Activated CD8-positive, alpha-beta memory T cell treated with anti-CD3 and anti-CD28 coated beads for 36 hours (primary cell): ENCODE measurements around the gene FSTL4. TPM values are rescaled to one million over a fixed set of nuclear protein-coding genes. Genes with fewer than 3 reads are reported as not detected.
"Not testable (repeated sequence)": the region's sequence is repeated elsewhere in the genome, so short reads cannot be mapped to it uniquely, and the experiment has no call there.

Source experiments
- CTCF ChIA-PET: fragments of 350-600 bp; sonication (Branson Sonifier 250); formaldehyde crosslinking; loops from one replicate; lab custom pipeline; 2021; ENCODE audit warnings: antibody characterized with exemption; lab: Charles Lee
- POLR2A ChIA-PET: fragments of 350-600 bp; sonication (Branson Sonifier 250); formaldehyde crosslinking; loops from one replicate; lab custom pipeline; 2021; ENCODE audit warnings: antibody characterized with exemption; lab: Charles Lee
- total RNA-seq, 2 experiments: library from RNA; stranded (reverse); gene quantifications; one replicate each; pipeline ENCODE4 v1.2.3, GENCODE V29; 2021

The FSTL4 gene
- total RNA-seq, 2 experiments from 2014 or later, result 0.30 TPM; not detected in 1

DNA sequence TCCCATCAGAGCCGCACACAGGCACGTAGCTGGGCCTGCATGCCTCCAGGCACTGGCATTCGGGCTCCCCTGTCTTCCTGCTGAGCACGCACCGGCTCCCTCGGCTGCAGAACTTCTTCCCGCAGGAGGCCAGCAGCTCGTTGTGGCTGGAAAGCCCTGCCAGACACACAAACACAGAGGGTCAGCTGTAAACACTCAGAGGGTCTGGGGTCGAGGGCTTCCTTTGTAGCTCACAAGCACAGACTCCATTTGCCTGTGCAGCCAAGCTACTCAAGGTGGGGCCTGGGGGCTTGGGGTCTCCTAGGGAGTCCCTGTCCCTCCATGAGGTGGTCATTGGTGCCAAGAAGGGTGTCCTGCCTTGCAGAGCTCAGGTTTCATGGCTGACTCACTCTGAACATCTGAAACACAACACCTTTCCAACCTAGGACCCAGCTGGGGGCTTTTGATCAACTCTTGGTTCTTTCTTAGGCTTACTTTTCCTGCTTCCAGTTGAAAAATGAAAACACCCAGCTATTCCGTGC is 211.4 kb downstream of the FSTL4 start:
- ChIA-PET CTCF (no interaction called here), POLR2A (no interaction called here)

DNA sequence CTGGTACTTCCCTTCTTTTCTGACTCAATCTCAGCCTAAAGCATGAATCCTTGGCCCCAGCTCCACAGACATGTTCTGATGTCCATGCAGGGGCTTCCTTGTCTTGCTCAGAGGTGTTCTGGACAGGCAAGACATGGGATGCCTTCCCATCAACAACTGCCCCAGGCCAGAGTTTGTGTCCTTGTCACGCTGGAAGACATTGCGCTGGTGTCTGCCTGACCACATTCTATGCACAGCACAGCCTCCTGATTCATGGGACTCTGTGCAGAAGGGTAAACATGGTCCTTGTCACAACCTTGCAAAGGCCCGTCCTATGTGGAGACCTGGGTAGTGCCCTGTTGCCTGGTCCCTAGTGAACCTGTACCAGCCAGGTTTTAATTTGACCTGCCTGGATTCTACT is 212.2 kb downstream of the FSTL4 start:
- ChIA-PET CTCF (no interaction called here), POLR2A (no interaction called here)

DNA sequence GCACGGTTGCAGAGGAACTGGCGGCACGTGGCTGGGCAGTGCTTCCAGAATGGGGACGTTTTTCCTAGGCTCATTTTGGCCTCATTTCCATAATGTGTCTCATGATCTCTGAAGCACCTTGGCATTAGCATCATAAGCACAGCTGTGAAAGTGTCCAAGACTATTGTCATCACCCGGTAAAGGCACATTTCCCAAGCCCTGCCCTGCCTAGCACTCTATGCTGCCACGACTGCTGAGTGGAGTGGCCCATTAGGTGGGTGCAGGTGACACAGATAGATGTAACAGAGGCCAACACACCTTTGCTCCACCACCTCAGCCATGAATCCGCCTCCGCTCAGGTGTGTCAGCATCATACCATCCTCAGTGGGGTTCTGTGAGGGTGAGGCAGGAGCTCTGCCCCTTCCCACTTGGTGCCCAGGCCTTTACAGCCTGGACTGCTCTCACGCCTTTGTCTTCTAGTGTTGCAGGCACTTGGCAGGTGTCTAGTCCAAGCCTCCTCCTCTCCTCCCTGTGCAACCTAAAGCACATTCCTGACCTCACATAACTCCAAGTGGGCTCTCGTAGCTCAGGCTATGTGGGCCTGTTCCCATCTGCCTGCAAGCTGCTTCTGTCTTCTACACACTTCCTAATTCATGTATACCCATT is 213.0 kb downstream of the FSTL4 start:
- ChIA-PET CTCF (no interaction called here), POLR2A (no interaction called here)

DNA sequence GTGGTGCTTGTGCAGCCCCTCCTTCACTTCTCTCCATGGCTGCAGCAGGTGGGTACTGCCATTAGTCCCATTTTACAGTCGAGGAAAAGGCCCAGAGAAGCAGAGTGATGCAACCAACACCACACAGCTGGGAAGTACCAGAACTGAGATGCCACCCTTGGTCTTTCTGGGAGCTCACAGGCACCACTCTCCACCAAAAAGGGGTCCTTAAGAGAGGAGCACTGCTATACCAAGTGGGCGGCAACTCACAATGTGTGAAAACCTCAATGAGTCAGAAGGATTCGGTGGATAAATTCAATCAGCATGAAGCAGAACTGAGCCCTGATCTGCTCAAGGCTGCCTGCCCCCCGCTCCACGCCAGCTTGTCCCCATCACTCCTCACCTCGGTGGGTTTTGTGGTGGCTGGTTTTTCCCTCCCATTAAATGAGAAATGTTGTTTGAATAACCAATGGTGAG is 213.7 kb downstream of the FSTL4 start:
- CTCF ChIA-PET, result no interaction called here
- POLR2A ChIA-PET, result no interaction called here

DNA sequence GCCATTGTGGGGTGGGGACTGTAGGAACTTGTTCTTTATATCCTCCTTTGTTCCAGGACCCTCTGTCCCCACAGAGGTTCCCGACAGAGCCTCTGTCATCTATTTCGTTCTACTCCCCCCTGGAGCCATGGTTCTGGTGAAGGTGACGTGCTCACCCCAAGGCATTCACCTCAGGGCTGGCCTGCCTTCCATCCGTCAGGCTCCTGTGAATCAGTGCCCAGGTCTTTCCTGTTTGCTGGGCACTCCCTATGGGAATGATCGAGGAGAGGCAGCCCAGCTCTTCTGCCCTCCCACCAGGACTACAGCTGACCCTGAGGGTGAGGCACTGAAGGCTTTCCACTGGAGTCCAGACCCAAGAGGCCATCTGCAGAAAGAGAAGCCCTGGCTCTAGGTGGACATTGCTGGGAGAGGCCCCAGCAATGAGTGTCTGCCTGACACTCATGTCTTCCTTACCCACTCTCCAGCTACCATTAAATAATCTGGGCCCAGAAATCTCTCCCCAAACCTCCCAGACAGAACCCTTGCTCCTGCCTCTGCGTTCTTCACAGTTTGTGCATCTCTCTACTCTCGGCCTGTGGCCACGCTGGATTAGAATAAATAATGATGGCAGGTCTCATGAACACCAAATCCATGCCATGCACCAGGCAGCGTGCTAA is 214.2 kb downstream of the FSTL4 start:
- ChIA-PET CTCF (no interaction called here), POLR2A (no interaction called here)

DNA sequence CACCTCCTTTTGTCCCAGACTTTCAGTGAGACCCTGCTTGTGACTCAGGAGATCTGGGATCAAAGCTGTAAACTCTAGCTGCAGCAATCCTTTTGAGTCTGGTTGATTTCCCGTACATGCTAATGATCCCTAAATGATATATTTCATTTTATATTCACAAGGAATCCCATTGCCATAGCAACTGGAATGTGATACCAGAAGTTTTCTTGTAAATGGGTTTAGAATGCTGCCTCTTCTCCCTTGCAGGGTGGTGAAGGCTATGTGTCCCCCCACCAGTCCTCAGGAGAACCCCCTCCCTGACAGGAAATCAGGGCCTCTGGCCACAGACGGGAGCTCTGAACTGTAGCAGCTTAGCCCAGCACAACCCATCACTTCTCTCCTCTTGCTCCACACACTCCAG is 215.0 kb downstream of the FSTL4 start:
- POLR2A ChIA-PET, result no interaction called here
- CTCF ChIA-PET, result no interaction called here

DNA sequence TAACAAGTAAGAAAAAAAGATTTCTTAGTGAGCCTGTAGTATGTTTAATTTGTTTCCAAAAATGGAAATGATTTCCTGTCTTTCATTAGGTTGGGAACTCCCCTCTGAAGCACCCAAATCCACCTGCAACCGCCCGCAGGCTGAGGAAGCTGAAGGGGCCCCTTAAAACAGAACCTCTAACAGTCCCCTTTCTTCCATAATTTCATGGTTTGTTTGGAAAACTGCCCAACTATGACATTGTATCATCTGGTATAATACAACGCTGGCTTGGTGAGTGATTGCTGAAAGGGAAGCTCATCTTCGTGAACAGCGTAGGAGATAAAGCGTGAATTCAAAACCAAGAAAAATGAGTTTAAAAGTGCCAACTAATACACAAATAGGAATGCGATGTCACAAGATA is 215.5 kb downstream of the FSTL4 start:
- ChIA-PET CTCF (no interaction called here), POLR2A (no interaction called here)

DNA sequence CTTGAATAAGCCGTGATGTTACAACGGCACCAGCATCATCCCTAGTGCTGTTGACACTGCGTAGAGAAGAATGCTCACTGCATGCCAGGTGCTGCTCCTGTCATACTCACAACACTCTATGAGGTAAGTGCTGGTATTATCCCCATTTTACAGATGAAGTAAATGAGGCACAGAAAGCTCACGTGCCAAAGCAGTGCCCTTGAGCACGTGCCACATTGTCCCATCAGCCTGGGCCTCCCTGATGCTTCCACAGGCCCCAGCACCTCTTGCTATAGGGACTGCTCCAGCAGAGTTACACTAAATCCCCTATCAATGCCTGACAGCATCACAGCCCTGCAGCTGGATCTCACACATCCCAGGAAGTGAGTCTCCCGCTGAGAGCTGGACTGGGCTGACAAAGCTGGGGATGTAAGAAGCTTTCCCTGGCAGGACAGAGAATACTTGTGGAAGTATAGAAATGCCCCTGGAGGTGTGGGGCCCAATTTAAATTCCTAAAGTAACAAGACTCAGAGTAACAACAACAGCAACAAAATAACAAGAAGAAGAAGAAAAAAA is 216.1 kb downstream of the FSTL4 start:
- POLR2A ChIA-PET, result no interaction called here

DNA sequence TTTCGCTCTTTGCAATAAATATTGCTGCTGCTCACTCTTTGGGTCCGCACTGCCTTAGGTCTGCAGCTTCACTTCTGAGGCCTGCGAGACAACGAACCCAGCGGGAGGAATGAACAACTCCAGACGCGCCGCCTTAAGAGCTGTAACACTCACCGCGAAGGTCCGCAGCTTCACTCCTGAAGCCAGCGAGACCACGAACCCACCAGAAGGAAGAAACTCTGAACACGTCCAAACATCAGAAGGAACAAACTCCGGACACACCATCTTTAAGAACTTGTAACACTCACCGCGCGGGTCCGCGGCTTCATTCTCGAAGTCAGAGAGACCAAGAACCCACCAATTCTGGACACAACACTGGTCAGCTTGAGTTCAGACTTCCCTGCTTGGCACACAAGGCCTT is 217.1 kb downstream of the FSTL4 start:
- POLR2A ChIA-PET, CTCF ChIA-PET: not testable (repeated sequence)

More for the DNA sequence above, 216.1 kb downstream of the FSTL4 start:
- CTCF ChIA-PET, result no interaction called here

DNA sequence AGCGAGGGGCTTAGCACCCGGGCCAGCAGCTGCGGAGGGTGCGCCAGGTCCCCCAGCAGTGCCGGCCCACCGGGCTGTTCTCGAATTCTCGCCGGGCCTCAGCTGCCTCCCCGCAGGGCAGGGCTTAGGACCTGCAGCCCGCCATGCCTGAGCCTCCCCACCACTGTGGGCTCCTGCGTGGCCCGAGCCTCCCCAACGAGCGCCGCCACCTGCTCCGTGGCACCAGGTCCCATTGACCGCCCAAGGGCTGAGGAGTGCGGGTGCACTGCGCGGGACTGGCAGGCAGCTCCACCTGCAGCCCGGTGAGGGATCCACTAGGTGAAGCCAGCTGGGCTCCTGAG is 217.9 kb downstream of the FSTL4 start:
- CTCF ChIA-PET, POLR2A ChIA-PET: not testable (repeated sequence)

DNA sequence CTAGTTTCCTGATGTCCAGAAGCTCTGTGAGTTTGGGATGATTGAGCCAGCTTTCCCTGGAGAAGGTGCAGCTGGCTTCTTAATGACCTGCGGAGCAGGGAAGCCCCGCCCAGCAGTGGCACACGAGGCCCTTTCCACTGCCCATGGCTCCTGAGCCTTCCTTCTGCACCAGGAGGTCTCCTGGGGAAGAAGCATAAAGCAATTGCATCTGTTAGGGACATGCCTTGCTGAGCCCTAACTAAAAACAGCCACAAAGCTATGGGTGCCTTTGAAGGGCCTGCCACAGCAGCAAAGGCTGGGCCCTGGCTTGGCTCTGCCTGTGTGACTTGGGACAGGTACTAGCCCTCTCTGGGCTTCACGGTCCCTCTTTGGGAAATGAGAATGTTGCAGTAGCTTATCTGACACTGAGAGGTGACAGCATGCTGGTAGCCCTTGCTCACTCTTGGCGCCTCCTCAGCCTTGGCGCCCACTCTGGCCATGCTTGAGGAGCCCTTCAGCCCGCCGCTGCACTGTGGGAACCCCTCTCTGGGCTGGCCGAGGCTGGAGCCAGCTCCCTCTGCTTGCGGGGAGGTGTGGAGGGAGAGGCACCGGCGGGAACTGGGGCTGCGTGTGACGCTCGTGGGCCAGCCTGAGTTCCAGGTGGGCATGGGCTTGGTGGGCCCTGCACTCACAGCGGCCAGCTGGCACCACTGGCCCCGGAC is 218.4 kb downstream of the FSTL4 start:
- ChIA-PET POLR2A (no interaction called here), CTCF (no interaction called here)

DNA sequence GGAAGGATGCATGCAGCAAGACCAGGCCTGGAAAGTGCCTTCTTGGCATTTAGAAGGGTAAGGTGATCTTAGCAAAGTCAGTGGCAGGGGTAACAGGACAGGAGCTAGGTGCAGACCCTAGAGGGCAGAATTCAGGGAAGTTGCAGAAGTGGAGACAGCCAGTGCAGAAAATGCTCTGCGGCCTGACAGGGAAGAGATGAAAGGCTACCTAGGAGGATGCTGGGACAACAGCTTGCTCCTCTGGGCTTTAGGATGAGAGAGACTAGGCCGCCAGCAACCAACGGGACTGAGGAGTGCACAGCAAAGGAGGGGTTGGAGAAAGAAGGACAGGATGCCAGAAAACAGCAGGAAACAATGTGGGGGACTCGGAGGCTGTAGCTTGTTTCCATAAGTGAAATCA is 219.9 kb downstream of the FSTL4 start:
- CTCF ChIA-PET, result no interaction called here
- POLR2A ChIA-PET, result no interaction called here

DNA sequence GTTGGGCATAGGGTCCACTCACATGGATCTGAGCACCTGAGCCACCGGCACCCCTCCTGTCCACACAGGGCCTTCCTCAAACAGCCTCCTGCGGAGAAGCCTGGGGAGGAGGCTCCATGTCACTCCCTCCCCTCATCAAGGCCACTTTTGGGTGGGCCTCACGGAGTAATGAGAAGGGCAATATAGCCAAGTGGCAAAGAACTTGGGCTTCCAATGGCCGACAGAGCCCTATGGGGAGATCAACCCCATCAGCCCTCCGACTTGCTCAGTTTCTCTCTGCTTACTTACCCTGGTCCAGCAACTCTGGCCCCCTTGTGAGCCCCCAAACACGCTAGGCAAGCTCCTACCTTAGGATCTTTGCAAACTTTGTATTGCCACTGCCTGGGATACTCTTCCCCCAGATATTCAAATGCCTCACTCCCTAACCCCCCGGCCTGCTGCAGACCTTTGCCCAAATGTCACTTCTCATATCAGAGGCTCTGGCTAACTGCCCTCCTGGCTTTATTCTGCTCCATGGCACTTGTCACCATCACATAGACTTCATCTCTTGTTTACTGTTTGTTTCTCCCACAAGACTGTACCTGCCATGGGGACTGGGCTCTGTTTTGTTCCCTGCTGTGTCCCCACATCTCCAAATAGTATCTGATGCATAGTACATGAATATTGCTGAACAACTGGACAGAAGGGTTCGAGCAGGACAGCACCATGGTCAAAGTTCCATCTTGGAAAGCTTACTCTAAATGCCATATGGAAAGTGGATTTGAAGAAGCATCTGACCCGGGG is 220.8 kb downstream of the FSTL4 start:
- POLR2A ChIA-PET, result no interaction called here
- CTCF ChIA-PET, result no interaction called here

DNA sequence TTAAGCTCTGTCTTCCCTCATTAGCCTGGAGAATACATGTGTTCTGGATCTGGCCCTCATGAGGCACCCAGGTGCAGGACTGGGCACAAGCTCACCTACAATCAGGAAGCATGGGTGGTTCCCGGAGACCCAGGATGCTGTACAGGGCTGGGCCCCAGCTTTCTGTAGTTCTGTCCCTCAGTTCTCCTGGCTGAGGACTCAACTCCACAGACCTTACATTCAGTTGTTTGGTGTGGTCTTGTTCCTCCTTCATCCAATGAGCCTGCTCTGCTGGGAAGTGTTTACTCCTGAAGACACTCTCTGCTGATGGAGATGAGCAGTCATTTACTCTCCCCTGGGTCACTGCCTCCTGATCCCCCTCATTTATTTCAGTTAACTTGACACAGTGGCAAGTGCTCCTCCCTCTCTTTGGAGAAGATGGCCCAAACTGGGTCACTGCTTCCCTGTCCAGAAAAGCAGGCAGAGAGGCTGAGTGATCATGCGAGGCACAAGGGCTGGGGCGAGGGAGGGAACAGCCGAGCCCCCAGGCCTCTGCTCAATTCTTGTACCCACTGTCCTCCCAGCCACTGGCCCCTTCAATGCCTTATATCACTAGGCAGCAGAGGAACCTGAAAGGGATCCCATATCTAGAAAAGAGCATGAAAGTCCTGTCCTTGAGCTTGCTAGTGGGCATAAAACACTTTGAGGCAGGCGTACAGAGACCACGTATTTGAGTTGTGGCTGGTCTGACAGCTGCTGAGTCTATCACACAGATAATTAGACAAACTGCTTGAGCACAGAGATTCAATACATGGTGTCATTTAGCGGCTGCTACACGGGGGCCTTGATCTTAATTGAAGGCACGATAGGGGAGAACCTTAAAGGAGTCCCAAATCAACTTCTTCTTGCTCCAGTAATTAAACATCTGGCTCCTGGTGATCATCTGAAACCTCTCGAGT is 221.7 kb downstream of the FSTL4 start:
- CTCF ChIA-PET, result no interaction called here
- POLR2A ChIA-PET, result no interaction called here

DNA sequence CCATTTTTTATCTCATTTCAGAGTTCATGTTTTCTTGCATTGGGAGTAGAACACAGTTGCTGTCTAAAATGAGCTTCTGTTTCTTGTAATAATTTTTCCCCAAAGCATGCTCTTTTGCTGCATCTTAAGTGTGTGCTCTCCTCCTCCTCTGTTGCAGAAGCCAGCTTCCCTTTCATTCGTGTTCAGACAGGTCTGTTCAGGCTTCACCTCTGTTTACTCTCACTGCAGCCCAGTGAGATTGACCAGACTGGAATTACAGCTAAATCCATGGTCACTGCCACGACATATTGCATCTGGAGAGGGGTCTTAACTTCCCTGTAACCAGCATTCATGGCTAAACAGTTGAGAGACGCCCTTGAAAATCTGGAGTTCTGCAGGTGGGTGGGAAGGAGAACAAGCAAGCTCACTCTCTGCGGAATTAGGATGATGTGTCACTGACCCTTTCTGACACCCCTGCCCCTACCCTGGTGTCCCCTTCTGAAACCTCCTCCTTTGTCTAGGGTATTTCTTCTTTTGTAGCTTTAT is 223.2 kb downstream of the FSTL4 start:
- CTCF ChIA-PET, result no interaction called here
- POLR2A ChIA-PET, result no interaction called here

DNA sequence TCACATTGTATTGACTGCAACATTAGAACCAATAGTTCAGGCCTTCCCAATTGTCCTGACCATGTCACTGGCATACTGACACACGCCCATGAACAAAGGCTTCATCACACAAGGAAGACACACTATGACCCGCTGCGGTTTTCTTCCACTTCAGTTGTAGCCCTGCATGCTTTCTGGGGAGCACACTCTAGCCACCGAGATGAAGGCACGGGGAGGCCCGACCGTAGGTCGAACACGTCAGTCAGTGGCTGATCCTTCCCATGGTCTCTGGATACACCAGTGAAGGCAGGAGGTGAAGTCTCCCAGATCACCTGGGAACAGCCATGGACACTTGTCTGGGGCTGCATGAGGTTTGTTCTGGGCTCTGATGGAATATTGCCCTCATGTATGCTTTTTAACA is 224.7 kb downstream of the FSTL4 start:
- ChIA-PET POLR2A (no interaction called here), CTCF (no interaction called here)

DNA sequence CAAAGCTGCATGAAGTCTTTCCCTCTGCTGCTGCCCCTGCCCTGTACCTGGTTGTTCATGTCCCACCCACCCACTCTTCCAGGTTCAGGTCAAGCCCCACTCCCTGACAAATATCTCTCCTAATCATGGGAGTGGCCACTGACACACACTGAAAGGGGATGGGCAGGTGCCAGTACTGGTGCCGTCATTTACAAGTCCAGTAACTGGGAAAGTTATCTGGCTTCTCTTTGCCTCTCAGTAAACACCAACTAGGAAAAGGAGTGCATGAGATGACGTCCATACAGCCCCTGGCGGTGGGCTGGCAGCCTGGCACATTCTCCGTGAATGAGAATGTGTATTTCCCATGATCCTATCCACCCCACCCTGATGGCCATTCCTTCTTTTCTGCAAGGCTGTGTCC is 225.2 kb downstream of the FSTL4 start:
- CTCF ChIA-PET, result no interaction called here
- POLR2A ChIA-PET, result no interaction called here

DNA sequence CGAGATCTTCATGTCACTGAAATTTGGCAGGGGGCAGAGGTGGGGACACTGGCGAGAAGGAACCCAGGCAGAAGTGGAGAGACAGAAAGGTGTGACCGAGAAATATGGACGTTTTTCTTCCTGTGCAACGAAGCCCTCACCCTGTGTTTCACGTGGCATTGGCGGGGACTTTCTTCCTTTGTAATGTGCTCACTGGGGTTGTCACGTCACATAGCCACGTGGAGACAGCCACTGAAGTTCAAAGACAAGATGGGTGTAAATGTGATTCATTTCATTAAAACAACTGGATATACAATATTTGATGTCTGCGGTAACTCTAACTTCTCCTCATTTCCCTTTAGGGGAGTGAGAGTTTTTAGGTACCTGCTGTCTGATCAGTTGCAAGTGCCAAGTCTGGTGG is 225.7 kb downstream of the FSTL4 start:
- CTCF ChIA-PET, result no interaction called here
- POLR2A ChIA-PET, result no interaction called here

DNA sequence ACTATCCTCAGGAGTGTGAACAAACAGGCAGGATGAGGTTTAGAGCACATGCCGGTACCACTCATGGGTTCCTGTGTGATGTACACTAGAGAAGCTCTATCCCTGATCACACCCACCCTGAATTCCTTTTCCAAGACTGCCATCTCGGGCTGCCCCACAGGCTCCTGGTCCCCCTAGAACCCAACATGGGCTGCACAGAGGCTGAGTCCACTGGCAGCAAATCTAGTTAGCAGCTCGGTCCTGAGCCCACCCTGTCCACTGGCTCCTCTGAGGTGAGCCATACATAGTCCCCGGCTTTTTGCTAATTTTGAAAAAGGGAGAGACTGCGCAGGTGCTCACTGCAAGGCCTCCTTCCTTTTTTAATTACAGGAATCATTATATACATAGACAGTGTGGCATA is 227.0 kb downstream of the FSTL4 start:
- POLR2A ChIA-PET, result no interaction called here
- CTCF ChIA-PET, result no interaction called here
